ENCODE results near the gene INPP5A. TPM values are rescaled to one million over a fixed set of nuclear protein-coding genes. Genes with fewer than 3 reads are reported as not detected.
A peak's percentile ranks its signal among the peaks of the same experiment; 100 is the strongest.

Gene INPP5A
- total RNA-seq, 4 donors from 2014 or later: 34.8 to 80.8 (median 52.8) TPM

DNA sequence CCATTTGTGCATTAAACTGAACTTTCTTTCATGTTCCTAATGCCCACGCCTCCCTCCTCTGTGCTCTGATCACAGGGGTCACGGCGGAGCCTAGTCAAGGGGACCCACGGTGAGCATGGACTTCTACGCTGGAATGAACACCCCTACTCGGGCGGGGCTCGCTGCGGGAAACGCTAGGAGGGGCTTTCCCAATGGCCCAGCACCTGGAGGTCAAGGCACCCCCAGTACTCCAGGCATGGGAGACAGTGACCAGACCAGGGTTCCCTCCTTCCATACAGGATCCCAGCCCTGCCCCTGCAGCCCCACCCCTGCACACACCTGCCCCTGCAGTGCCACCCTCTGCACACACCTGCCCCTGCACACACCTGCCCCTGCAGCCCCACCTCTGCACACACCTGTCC lies 275.4 kb downstream of the INPP5A start:
- no peaks in the 10 kb centered on the region for H3K9me3 ChIP-seq
- no peaks in the 10 kb centered on the region for H3K4me1 ChIP-seq
- peaks cover 15% of the 10 kb centered on the region for H3K27me3 ChIP-seq
- 82% methylated on average over 10 of the region's 10 CpGs; no CpG with 5 or more reads in 1 of the 2 donors for WGBS, 2 donors (ENCODE audit: low coverage in 1 of 2)
- intact Hi-C loops (cut with DNase I; ENCODE audit: low total_unique reads) (no loop called here), in situ Hi-C loops (cut with MboI; ENCODE audit: low pct_ligation_motif_present in 1 of 4, low pct_unique_long_range_greater_than_20kb in 1 of 4, low sequenced_read_pairs in 3 of 4) (no loop called here)
- DNase-seq: no peak
- no peak for TF ChIP-seq EP300 (IDR thresholded peaks at IDR 0.05; ENCODE audit: low read depth)
- TF ChIP-seq, protein P1, sequence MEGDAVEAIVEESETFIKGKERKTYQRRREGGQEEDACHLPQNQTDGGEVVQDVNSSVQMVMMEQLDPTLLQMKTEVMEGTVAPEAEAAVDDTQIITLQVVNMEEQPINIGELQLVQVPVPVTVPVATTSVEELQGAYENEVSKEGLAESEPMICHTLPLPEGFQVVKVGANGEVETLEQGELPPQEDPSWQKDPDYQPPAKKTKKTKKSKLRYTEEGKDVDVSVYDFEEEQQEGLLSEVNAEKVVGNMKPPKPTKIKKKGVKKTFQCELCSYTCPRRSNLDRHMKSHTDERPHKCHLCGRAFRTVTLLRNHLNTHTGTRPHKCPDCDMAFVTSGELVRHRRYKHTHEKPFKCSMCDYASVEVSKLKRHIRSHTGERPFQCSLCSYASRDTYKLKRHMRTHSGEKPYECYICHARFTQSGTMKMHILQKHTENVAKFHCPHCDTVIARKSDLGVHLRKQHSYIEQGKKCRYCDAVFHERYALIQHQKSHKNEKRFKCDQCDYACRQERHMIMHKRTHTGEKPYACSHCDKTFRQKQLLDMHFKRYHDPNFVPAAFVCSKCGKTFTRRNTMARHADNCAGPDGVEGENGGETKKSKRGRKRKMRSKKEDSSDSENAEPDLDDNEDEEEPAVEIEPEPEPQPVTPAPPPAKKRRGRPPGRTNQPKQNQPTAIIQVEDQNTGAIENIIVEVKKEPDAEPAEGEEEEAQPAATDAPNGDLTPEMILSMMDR (IDR thresholded peaks at IDR 0.05): no peak
- no peak for TF ChIP-seq POLR2A (IDR thresholded peaks at IDR 0.05)
- no peak for TF ChIP-seq POLR2AphosphoS5 (IDR thresholded peaks at IDR 0.05)
- no peak overlapping the region for H3K4me3 ChIP-seq
- no peak overlapping the region for H3K27ac ChIP-seq
- H3K36me3 ChIP-seq: no peaks in the 10 kb centered on the region

DNA sequence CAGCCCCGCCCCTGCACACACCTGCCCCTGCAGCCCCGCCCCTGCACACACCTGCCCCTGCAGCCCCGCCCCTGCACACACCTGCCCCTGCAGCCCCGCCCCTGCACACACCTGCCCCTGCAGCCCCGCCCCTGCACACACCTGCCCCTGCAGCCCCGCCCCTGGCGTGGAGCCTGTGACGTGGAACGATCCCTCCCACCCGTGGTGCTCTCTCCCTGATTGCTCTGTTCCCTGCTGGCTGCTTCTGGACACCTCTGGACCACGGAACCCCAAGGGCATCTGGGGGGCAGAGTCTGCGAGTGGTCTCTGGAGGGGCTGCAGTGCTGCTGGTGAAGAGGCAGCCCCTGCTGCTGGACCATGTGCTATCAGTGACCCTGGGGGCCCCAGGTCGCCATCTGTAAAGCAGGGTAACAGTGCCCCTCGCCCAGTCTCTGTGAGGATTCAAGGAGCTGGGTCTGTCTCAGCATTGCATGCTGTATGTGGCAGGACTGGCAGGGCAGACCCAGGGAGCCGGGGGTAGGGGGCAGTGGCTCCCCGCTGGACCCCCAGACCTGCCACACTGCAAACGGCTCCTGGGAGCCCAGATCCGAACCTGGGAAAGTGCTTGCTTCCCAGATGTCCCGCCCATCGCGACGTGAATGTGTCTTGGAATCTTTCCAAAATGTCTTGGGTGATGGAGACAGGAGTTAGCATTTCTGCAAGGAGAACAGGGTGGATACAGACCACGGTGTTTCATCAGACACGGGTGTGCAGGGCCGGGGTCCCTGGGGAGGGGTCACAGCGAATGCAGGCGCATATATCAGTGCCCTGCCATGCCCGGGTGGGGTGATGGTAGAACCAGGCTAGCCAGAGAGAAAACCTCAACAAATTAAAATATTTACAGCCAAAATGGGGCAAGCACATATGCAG lies 276.2 kb downstream of the INPP5A start:
- H3K4me1 ChIP-seq: no peaks in the 10 kb centered on the region
- H3K27me3 ChIP-seq: peaks cover 15% of the 10 kb centered on the region
- intact Hi-C loops (cut with DNase I; ENCODE audit: low total_unique reads): no loop called here
- WGBS, 2 donors (ENCODE audit: low coverage in 1 of 2): 67% methylated on average over 16 of the region's 28 CpGs; no CpG with 5 or more reads in 1 of the 2 donors
- no peaks in the 10 kb centered on the region for H3K36me3 ChIP-seq
- no peaks in the 10 kb centered on the region for H3K9me3 ChIP-seq
- in situ Hi-C loops (cut with MboI; ENCODE audit: low pct_ligation_motif_present in 1 of 4, low pct_unique_long_range_greater_than_20kb in 1 of 4, low sequenced_read_pairs in 3 of 4): no loop called here
- TF ChIP-seq POLR2A (IDR thresholded peaks at IDR 0.05): no peak
- TF ChIP-seq EP300 (IDR thresholded peaks at IDR 0.05; ENCODE audit: low read depth): no peak
- TF ChIP-seq, protein P1 (IDR thresholded peaks at IDR 0.05): no peak
- TF ChIP-seq POLR2AphosphoS5 (IDR thresholded peaks at IDR 0.05): no peak
- no peak overlapping the region for H3K4me3 ChIP-seq
- no peak for DNase-seq
- no peak overlapping the region for H3K27ac ChIP-seq

DNA sequence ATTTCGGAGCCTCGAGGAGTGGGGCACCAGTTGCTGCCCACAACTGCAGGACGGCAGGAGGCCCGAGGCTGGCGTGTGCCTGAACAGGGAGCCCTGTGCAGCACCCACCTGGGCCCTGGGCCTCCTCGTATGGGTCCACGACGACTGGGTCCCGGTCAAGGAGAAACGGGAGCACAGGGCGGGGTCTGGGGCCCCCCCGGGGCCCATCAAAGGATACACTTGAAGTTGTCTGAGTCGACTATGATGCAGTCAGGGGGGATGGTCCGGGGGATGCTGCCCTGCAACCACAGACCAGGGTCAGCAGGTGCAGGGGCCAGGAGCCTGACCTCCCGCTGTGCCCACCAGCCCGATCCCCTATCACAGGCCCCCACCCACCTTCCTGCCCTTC lies 276.9 kb downstream of the INPP5A start:
- TF ChIP-seq POLR2AphosphoS5 (IDR thresholded peaks at IDR 0.05): no peak
- no peak for TF ChIP-seq EP300 (IDR thresholded peaks at IDR 0.05; ENCODE audit: low read depth)
- intact Hi-C loops (cut with DNase I; ENCODE audit: low total_unique reads) (no loop called here), in situ Hi-C loops (cut with MboI; ENCODE audit: low pct_ligation_motif_present in 1 of 4, low pct_unique_long_range_greater_than_20kb in 1 of 4, low sequenced_read_pairs in 3 of 4) (no loop called here)
- H3K4me1 ChIP-seq: no peaks in the 10 kb centered on the region
- no peak overlapping the region for H3K27ac ChIP-seq
- H3K36me3 ChIP-seq: no peaks in the 10 kb centered on the region
- DNase-seq: peak; percentile 0
- 75 to 88% methylated on average over 2 to 16 of the region's 16 CpGs for WGBS, 2 donors (ENCODE audit: low coverage in 1 of 2)
- H3K9me3 ChIP-seq: no peaks in the 10 kb centered on the region
- no peak overlapping the region for H3K4me3 ChIP-seq
- peaks cover 15% of the 10 kb centered on the region for H3K27me3 ChIP-seq

DNA sequence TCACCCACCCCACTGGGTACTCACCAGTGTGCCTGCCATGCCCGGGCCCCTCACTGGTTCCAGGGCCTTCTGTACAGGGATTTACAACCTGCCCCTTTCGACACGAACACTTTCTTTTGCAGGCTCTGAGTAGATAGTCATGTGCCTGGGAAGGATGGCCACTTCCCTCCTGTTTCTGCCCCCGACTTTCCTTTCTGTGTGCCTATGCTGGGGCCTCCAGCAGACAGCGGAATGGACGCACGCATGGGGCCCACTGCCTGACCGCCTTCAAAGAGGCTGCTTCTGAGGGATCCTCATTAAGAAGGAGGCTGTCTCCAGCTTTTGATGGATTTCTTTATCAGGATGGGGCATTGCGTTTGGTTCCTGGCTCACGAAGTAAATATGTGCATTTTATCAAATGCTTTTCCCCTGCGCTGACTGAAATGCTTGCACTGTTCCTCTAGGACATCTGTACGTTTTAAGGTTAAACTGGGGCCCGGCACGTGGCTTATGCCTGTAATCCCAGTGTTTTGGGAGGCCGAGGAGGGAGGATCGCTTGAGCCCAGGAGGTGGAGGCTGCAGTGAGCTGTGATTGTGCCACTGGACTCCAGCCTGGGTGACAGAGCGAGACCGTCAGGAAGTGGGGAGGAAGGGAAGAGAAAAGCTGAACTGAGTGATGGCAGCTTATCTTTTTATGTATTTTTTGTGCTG lies 277.7 kb downstream of the INPP5A start:
- TF ChIP-seq EP300 (IDR thresholded peaks at IDR 0.05; ENCODE audit: low read depth) (no peak), POLR2A (IDR thresholded peaks at IDR 0.05) (no peak), POLR2AphosphoS5 (IDR thresholded peaks at IDR 0.05) (no peak)
- TF ChIP-seq, protein P1 (IDR thresholded peaks at IDR 0.05): no peak
- Histone ChIP-seq H3K36me3 (no peaks in the 10 kb centered on the region), H3K27ac (no peak overlapping the region), H3K9me3 (no peaks in the 10 kb centered on the region), H3K4me3 (no peak overlapping the region), H3K27me3 (peaks cover 15% of the 10 kb centered on the region), H3K4me1 (no peaks in the 10 kb centered on the region)
- 80 to 84% methylated on average over 9 to 18 of the region's 18 CpGs for WGBS, 2 donors (ENCODE audit: low coverage in 1 of 2)
- DNase-seq: no peak
- in situ Hi-C loops (cut with MboI; ENCODE audit: low pct_ligation_motif_present in 1 of 4, low pct_unique_long_range_greater_than_20kb in 1 of 4, low sequenced_read_pairs in 3 of 4) (no loop called here), intact Hi-C loops (cut with DNase I; ENCODE audit: low total_unique reads) (loop anchor here (5.0 kb wide), 1 partner anchor 1288 kb away; no protein-coding TSS in a partner anchor)

Measured in transverse colon (tissue), 4 donors.